Measurements from ENCODE around the gene USP2.

DNA sequence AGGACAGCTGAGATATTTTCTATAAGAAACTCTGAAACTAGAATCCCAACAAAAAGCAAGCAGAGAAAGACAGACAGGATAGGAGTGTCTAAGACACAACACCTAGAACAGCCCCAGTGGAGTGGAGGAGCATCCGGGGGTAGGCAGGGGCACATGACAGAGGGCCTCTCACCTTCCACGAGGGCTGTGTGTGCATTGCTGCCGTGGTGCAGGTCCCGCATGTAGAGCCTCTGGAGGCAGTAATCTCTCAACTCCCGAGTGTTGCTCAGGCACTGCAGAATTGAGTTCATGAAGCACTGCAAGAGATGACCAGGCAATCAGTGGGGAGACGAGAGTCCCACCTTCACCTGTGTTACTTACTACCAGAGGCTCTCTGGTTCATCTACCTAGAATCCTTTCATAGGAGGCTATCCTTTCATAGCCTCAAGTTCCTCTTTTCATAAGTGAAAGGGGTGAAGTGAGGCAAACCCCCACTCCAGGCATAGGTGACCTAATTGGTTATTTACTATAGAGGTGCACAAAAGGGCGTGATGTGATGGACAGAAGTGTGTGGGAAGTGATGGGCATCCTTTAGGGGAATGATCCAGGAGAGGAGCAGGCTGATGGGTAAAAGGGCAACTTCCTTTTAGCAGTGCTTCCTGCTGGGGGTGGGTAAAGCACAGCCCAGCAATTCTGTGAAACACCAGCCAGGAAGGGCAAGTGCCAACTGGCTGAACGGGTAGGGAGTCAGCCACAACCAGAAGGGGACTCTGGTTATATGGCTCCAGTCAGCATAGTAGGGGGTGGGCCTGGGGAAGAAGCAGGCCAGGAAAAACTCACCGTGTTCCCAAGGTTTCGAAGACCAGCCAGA lies 21.9 kb downstream of the USP2 start:
- TF ChIP-seq, protein P1, sequence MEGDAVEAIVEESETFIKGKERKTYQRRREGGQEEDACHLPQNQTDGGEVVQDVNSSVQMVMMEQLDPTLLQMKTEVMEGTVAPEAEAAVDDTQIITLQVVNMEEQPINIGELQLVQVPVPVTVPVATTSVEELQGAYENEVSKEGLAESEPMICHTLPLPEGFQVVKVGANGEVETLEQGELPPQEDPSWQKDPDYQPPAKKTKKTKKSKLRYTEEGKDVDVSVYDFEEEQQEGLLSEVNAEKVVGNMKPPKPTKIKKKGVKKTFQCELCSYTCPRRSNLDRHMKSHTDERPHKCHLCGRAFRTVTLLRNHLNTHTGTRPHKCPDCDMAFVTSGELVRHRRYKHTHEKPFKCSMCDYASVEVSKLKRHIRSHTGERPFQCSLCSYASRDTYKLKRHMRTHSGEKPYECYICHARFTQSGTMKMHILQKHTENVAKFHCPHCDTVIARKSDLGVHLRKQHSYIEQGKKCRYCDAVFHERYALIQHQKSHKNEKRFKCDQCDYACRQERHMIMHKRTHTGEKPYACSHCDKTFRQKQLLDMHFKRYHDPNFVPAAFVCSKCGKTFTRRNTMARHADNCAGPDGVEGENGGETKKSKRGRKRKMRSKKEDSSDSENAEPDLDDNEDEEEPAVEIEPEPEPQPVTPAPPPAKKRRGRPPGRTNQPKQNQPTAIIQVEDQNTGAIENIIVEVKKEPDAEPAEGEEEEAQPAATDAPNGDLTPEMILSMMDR (IDR thresholded peaks at IDR 0.05; ENCODE audit: insufficient read depth, low read depth, low read length): no peak
- no peak for TF ChIP-seq EZH2 (IDR thresholded peaks at IDR 0.05; ENCODE audit: insufficient read depth, low read length)
